ENCODE measurements around the gene SCAI.
"Not testable (repeated sequence)": the region's sequence is repeated elsewhere in the genome, so short reads cannot be mapped to it uniquely, and the experiment has no call there.

SCAI gene

DNA sequence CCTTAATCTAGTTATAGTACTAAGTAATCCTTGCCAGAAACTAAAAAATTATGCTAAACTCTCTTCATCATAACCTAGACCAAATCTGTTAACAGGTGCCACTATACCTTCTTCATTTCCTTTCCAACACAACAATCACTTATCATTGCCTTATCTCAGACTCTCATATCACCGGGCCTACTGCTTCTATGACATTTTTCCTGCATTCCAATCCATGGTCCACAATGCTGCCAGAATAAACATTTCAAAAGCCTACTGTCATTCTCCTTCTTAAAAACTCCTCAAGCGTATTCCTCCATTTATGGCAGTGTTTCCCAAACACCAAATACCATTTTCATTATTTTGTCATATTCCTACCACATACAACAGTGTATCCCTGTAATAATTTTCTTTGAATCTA is 39.7 kb upstream of the SCAI start:
- no peak for ATAC-seq
- TF ChIP-seq ISL1 (CRISPR knock-in tag; IDR thresholded peaks at IDR 0.05) (peak; percentile 67), TOX (CRISPR knock-in tag; IDR thresholded peaks at IDR 0.05; ENCODE audit: borderline replicate concordance) (no peak)
- TF ChIP-seq, protein P1, sequence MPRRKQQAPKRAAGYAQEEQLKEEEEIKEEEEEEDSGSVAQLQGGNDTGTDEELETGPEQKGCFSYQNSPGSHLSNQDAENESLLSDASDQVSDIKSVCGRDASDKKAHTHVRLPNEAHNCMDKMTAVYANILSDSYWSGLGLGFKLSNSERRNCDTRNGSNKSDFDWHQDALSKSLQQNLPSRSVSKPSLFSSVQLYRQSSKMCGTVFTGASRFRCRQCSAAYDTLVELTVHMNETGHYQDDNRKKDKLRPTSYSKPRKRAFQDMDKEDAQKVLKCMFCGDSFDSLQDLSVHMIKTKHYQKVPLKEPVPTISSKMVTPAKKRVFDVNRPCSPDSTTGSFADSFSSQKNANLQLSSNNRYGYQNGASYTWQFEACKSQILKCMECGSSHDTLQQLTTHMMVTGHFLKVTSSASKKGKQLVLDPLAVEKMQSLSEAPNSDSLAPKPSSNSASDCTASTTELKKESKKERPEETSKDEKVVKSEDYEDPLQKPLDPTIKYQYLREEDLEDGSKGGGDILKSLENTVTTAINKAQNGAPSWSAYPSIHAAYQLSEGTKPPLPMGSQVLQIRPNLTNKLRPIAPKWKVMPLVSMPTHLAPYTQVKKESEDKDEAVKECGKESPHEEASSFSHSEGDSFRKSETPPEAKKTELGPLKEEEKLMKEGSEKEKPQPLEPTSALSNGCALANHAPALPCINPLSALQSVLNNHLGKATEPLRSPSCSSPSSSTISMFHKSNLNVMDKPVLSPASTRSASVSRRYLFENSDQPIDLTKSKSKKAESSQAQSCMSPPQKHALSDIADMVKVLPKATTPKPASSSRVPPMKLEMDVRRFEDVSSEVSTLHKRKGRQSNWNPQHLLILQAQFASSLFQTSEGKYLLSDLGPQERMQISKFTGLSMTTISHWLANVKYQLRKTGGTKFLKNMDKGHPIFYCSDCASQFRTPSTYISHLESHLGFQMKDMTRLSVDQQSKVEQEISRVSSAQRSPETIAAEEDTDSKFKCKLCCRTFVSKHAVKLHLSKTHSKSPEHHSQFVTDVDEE (CRISPR knock-in tag; IDR thresholded peaks at IDR 0.05): no peak
- TF ChIP-seq, protein P2, sequence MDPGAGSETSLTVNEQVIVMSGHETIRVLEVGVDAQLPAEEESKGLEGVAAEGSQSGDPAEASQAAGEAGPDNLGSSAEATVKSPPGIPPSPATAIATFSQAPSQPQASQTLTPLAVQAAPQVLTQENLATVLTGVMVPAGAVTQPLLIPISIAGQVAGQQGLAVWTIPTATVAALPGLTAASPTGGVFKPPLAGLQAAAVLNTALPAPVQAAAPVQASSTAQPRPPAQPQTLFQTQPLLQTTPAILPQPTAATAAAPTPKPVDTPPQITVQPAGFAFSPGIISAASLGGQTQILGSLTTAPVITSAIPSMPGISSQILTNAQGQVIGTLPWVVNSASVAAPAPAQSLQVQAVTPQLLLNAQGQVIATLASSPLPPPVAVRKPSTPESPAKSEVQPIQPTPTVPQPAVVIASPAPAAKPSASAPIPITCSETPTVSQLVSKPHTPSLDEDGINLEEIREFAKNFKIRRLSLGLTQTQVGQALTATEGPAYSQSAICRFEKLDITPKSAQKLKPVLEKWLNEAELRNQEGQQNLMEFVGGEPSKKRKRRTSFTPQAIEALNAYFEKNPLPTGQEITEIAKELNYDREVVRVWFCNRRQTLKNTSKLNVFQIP (CRISPR knock-in tag; IDR thresholded peaks at IDR 0.05; ENCODE audit: borderline replicate concordance, low read depth): no peak

DNA sequence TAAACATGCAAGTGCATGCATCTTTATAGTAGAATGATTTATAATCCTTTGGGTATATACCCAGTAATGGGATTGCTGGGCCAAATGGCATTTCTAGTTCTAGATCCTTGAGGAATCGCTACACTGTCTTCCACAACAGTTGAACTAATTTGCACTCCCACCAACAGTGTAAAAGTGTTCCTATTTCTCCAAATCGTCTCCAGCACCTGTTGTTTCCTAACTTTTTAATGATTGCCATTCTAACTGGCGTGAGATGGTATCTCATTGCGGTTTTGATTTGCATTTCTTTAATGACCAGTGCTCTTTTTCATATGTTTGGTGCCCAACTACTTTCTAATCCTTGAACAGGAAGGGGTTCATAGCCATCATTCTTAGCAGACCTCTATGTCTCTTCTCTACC is 38.4 kb upstream of the SCAI start:
- ATAC-seq: not testable (repeated sequence)

DNA sequence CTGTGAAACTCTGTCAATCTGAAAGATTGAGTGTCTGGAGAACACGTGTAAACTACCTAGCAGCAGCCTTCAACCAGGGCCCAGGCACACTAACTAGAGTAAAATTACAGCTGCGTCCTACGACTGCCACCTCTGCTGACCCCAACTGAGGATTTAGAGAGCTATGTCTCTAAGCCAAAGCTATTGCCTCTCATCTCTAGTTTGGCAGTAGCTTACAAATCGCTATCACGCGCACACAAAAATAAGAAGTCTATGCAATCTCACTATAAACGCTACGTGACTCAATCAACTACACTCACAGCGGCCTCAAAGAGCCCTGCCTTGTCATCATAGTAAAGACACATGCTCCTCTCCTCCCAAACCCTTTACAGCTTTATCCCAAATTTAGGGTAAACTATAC is 37.5 kb upstream of the SCAI start:
- no peak for ATAC-seq
- TF ChIP-seq ARNTL (CRISPR knock-in tag; IDR thresholded peaks at IDR 0.05; ENCODE audit: borderline replicate concordance, low read depth) (no peak), OSR1 (CRISPR knock-in tag; IDR thresholded peaks at IDR 0.05) (no peak), SNAI2 (CRISPR knock-in tag; IDR thresholded peaks at IDR 0.05) (no peak), CSDC2 (CRISPR knock-in tag; IDR thresholded peaks at IDR 0.05) (no peak), ZC3H10 (CRISPR knock-in tag; IDR thresholded peaks at IDR 0.05) (no peak), ESRRG (CRISPR knock-in tag; IDR thresholded peaks at IDR 0.05) (no peak), ZFP3 (CRISPR knock-in tag; IDR thresholded peaks at IDR 0.05) (no peak), ISL1 (CRISPR knock-in tag; IDR thresholded peaks at IDR 0.05) (no peak)
- TF ChIP-seq, protein P3, sequence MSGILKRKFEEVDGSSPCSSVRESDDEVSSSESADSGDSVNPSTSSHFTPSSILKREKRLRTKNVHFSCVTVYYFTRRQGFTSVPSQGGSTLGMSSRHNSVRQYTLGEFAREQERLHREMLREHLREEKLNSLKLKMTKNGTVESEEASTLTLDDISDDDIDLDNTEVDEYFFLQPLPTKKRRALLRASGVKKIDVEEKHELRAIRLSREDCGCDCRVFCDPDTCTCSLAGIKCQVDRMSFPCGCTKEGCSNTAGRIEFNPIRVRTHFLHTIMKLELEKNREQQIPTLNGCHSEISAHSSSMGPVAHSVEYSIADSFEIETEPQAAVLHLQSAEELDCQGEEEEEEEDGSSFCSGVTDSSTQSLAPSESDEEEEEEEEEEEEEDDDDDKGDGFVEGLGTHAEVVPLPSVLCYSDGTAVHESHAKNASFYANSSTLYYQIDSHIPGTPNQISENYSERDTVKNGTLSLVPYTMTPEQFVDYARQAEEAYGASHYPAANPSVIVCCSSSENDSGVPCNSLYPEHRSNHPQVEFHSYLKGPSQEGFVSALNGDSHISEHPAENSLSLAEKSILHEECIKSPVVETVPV (CRISPR knock-in tag; IDR thresholded peaks at IDR 0.05): no peak
- TF ChIP-seq, protein P4, sequence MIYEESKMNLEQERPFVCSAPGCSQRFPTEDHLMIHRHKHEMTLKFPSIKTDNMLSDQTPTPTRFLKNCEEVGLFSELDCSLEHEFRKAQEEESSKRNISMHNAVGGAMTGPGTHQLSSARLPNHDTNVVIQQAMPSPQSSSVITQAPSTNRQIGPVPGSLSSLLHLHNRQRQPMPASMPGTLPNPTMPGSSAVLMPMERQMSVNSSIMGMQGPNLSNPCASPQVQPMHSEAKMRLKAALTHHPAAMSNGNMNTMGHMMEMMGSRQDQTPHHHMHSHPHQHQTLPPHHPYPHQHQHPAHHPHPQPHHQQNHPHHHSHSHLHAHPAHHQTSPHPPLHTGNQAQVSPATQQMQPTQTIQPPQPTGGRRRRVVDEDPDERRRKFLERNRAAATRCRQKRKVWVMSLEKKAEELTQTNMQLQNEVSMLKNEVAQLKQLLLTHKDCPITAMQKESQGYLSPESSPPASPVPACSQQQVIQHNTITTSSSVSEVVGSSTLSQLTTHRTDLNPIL (CRISPR knock-in tag; IDR thresholded peaks at IDR 0.05; ENCODE audit: low read depth): no peak
- TF ChIP-seq, protein P1 (CRISPR knock-in tag; IDR thresholded peaks at IDR 0.05): no peak

DNA sequence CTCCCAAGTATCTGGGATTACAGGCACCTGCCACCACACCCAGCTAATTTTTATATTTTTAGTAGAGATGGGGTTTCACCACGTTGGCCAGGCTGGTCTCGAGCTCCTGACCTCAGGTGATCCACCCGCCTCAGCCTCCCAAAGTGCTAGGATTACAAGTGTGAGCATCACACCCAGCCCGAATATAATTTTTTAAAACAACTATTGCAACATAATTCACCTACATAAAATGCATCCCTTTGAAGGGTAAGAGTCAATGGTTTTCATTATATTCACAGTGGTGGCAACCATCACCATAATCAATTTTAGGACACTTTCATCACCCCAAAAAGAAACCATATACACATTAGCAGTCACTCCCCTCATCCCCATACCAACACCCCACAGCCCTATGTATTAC is 36.4 kb upstream of the SCAI start:
- ATAC-seq: not testable (repeated sequence)

DNA sequence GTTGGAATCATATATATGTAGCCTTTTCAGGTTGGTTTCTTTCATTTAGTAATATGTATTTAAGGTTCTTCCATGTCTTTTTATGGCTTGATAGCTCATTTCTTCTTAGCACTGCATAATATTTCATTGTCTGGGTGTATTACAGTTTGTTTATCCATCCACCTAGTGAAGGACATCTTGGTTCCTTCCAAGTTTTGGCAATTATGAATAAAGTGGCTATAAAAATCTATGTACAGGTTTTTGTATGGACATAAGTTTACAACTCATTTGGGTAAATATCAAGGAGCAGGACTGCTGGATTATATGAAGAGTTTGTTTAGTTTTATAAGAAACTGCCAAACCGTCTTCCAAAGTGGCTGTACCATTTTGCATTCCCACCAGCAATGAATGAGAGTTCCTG is 34.6 kb upstream of the SCAI start:
- ATAC-seq: no peak
- TF ChIP-seq, protein P1 (CRISPR knock-in tag; IDR thresholded peaks at IDR 0.05): no peak
- TF ChIP-seq ZC3H10 (CRISPR knock-in tag; IDR thresholded peaks at IDR 0.05): no peak
- no peak for TF ChIP-seq TOX (CRISPR knock-in tag; IDR thresholded peaks at IDR 0.05; ENCODE audit: borderline replicate concordance)
- TF ChIP-seq TCF4 (CRISPR knock-in tag; IDR thresholded peaks at IDR 0.05; ENCODE audit: borderline replicate concordance): no peak
- no peak for TF ChIP-seq ZNF8 (CRISPR knock-in tag; IDR thresholded peaks at IDR 0.05)
- no peak for TF ChIP-seq RARB (CRISPR knock-in tag; IDR thresholded peaks at IDR 0.05)
- TF ChIP-seq, protein P5, sequence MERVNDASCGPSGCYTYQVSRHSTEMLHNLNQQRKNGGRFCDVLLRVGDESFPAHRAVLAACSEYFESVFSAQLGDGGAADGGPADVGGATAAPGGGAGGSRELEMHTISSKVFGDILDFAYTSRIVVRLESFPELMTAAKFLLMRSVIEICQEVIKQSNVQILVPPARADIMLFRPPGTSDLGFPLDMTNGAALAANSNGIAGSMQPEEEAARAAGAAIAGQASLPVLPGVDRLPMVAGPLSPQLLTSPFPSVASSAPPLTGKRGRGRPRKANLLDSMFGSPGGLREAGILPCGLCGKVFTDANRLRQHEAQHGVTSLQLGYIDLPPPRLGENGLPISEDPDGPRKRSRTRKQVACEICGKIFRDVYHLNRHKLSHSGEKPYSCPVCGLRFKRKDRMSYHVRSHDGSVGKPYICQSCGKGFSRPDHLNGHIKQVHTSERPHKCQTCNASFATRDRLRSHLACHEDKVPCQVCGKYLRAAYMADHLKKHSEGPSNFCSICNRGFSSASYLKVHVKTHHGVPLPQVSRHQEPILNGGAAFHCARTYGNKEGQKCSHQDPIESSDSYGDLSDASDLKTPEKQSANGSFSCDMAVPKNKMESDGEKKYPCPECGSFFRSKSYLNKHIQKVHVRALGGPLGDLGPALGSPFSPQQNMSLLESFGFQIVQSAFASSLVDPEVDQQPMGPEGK (CRISPR knock-in tag; IDR thresholded peaks at IDR 0.05; ENCODE audit: borderline replicate concordance): no peak
- no peak for TF ChIP-seq ESRRG (CRISPR knock-in tag; IDR thresholded peaks at IDR 0.05)
- TF ChIP-seq ISL1 (CRISPR knock-in tag; IDR thresholded peaks at IDR 0.05): no peak
- TF ChIP-seq ZFP30 (CRISPR knock-in tag; IDR thresholded peaks at IDR 0.05): no peak
- TF ChIP-seq ZNF565 (CRISPR knock-in tag; conservative IDR thresholded peaks at IDR 0.05; ENCODE audit: low read depth): no peak

Data from SK-N-SH treated with all-trans-retinoic acid at 6 μM for 48 hours (cell line).